ENCODE measurements around the gene SLC20A1. TPM values are rescaled to one million over a fixed set of nuclear protein-coding genes. Genes with fewer than 3 reads are reported as not detected.

SLC20A1 gene, protein sequence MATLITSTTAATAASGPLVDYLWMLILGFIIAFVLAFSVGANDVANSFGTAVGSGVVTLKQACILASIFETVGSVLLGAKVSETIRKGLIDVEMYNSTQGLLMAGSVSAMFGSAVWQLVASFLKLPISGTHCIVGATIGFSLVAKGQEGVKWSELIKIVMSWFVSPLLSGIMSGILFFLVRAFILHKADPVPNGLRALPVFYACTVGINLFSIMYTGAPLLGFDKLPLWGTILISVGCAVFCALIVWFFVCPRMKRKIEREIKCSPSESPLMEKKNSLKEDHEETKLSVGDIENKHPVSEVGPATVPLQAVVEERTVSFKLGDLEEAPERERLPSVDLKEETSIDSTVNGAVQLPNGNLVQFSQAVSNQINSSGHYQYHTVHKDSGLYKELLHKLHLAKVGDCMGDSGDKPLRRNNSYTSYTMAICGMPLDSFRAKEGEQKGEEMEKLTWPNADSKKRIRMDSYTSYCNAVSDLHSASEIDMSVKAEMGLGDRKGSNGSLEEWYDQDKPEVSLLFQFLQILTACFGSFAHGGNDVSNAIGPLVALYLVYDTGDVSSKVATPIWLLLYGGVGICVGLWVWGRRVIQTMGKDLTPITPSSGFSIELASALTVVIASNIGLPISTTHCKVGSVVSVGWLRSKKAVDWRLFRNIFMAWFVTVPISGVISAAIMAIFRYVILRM
- 47.0 and 49.4 TPM in 2 replicates for total RNA-seq

DNA sequence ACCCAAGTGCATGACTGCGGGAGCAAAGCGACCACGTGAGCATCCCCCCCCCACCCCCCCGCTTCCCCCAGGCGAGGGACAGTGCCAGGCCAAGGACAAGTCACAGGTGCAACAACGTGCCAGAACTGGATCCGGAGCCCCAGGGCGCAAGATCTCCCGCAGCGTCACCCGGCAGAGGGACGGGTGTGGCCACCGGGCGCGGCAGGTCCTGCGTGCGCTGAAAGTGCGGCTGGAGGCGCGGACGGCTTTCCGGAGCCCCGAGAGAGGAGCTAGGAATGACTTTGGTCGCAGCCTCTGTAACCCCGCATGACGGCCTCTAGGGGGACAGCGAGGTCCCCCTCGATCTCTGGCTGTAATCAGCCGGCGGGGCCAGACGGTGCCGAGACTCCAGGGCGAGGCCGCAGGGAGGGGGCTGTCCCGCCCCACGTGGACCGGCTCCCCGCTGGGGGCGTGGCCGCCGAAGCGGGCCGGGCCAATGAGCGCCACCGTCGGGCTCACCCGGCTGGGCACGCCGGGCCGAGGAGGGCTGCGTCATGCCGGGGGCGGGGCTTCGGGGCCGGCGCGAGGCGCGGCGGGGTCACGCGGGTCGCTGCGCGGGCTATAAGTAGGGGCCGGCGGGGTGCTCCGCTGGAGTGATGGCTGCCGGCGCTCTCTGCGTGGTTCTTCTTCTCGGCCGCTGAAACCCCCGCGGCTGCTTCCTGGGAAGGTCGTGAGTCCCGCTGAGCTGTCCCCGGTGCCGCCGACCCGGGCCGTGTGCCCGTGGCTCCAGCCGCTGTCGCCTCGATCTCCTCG is at the start of gene SLC20A1:
TSS of gene SLC20A1 (plus strand) at position 630 of the 792 bp plus-strand sequence. CDS start 890 bp downstream, outside the sequence.

Other genes starting within 250 kb of the SLC20A1 start
- 5.5 and 8.0 TPM in 2 replicates for gene RGPD8, start 212.3 kb upstream of the SLC20A1 start, total RNA-seq
- gene TTL, start 163.8 kb upstream of the SLC20A1 start, total RNA-seq = 23.0 and 25.3 TPM in 2 replicates
- 27.5 and 37.3 TPM in 2 replicates for gene POLR1B, start 103.5 kb upstream of the SLC20A1 start, total RNA-seq
- gene CHCHD5, start 61.3 kb upstream of the SLC20A1 start, total RNA-seq = 1.7 and 7.9 TPM in 2 replicates
- gene NT5DC4, start 75.1 kb downstream of the SLC20A1 start, total RNA-seq = not detected in 2 replicates
- gene CKAP2L, start 118.7 kb downstream of the SLC20A1 start, total RNA-seq = 0.21 and 0.48 TPM in 2 replicates
- 61.6 and 230 TPM in 2 replicates for gene IL1A, start 138.6 kb downstream of the SLC20A1 start, total RNA-seq
- 31.8 and 169 TPM in 2 replicates for gene IL1B, start 190.8 kb downstream of the SLC20A1 start, total RNA-seq